Superior temporal gyrus (tissue), 1 donor: Measurements from ENCODE around the gene MZT2B.
"Not testable (repeated sequence)": the region's sequence is repeated elsewhere in the genome, so short reads cannot be mapped to it uniquely, and the experiment has no call there.

Experiments
- DNase-seq: peaks from one replicate; pipeline ENCODE4 v3.0.0-alpha.2; 2016; ENCODE audit errors: extremely low spot score

Gene MZT2B

GRCh38 chr2:130219147-130219546, 37.1 kb downstream of the MZT2B start:
- DNase-seq: not testable (repeated sequence)

GRCh38 chr2:130220505-130220904, 38.4 kb downstream of the MZT2B start:
- not testable (repeated sequence) for DNase-seq

- not testable (repeated sequence) for DNase-seq
Measured at GRCh38 chr2:130222523-130222922, 40.5 kb downstream of the MZT2B start.

- DNase-seq: not testable (repeated sequence)
Measured at GRCh38 chr2:130228005-130228404, 45.9 kb downstream of the MZT2B start.

- DNase-seq: not testable (repeated sequence)
Measured at GRCh38 chr2:130228467-130229160, 46.6 kb downstream of the MZT2B start.

- DNase-seq: not testable (repeated sequence)
Measured at GRCh38 chr2:130229161-130229510, 47.1 kb downstream of the MZT2B start.

GRCh38 chr2:130230376-130230775, 48.3 kb downstream of the MZT2B start:
- not testable (repeated sequence) for DNase-seq

GRCh38 chr2:130230907-130231306, 48.8 kb downstream of the MZT2B start:
- not testable (repeated sequence) for DNase-seq

- no peak for DNase-seq
Measured at GRCh38 chr2:130231656-130232055, 49.6 kb downstream of the MZT2B start.

- not testable (repeated sequence) for DNase-seq
Measured at GRCh38 chr2:130233066-130233465, 51.0 kb downstream of the MZT2B start.

GRCh38 chr2:130239581-130239980, 57.5 kb downstream of the MZT2B start:
- not testable (repeated sequence) for DNase-seq
